Mesenchymal stem cell (in vitro differentiated cells and primary cell): Measurements from ENCODE around the gene MICU1.

Source experiments
- DNase-seq: peaks from one replicate; pipeline ENCODE4 v3.0.0-alpha.2; 2013
- H2AFZ ChIP-seq: one replicate; pipeline ENCODE4 v1.6.1; 2013; ENCODE audit warnings: low read depth, mild to moderate bottlenecking, control low read depth, inconsistent platforms, low read length, moderate library complexity
- H2AK5ac ChIP-seq: 2 replicates; pipeline ENCODE4 v1.6.1; 2013; ENCODE audit warnings: low read length, moderate library complexity, mild to moderate bottlenecking, inconsistent platforms; ENCODE audit not compliant: severe bottlenecking
- H2BK120ac ChIP-seq: one replicate; pipeline ENCODE4 v1.6.1; 2013; ENCODE audit warnings: low read depth, mild to moderate bottlenecking, inconsistent platforms, low read length, moderate library complexity
- H2BK12ac ChIP-seq, 2 experiments: one replicate each; pipeline ENCODE4 v1.6.1; 2013; ENCODE audit warnings: inconsistent platforms in 2 of 2, low read length in 2 of 2, mild to moderate bottlenecking in 2 of 2, moderate library complexity in 2 of 2, control low read depth in 1 of 2
- H2BK15ac ChIP-seq: one replicate; pipeline ENCODE4 v1.6.1; 2013; ENCODE audit warnings: mild to moderate bottlenecking, low read depth, inconsistent platforms; ENCODE audit not compliant: poor library complexity, severe bottlenecking
- H2BK5ac ChIP-seq: 2 replicates; pipeline ENCODE4 v1.6.1; 2013; ENCODE audit warnings: low read depth, mild to moderate bottlenecking, low read length, control low read depth, inconsistent platforms; ENCODE audit not compliant: poor library complexity, severe bottlenecking
- H3K14ac ChIP-seq, 2 experiments: one replicate each; pipeline ENCODE4 v1.6.1; 2013; ENCODE audit warnings: inconsistent platforms in 2 of 2, low read length in 2 of 2, control low read depth in 1 of 2, mild to moderate bottlenecking in 1 of 2, moderate library complexity in 1 of 2
- H3K18ac ChIP-seq, 2 experiments: one replicate each; pipeline ENCODE4 v1.6.1; 2013; ENCODE audit warnings: inconsistent platforms in 2 of 2, low read length in 2 of 2, control low read depth in 1 of 2, low read depth in 1 of 2, mild to moderate bottlenecking in 1 of 2
- H3K23ac ChIP-seq, 2 experiments: one replicate each; pipeline ENCODE4 v1.6.1; 2013; ENCODE audit warnings: inconsistent platforms in 2 of 2, low read length in 2 of 2, mild to moderate bottlenecking in 2 of 2, moderate library complexity in 2 of 2, control low read depth in 1 of 2
- H3K27ac ChIP-seq: 2 replicates; pipeline ENCODE4 v1.5.1; 2013; ENCODE audit warnings: mild to moderate bottlenecking, moderate library complexity, low read length, control low read depth, inconsistent platforms; ENCODE audit not compliant: poor library complexity, severe bottlenecking
- H3K27me3 ChIP-seq, 2 experiments: 2 replicates each; pipeline versions ENCODE4 v1.6.1 to v1.7.0; 2013; ENCODE audit warnings: low read length in 2 of 2, mild to moderate bottlenecking in 2 of 2, moderate library complexity in 2 of 2, control low read depth in 1 of 2, inconsistent platforms in 1 of 2; ENCODE audit not compliant: control insufficient read depth in 1 of 2, insufficient read depth in 1 of 2
- H3K36me3 ChIP-seq, 2 experiments: 2 replicates each; pipeline versions ENCODE4 v1.6.1 to v1.7.0; 2013; ENCODE audit warnings: low read length in 2 of 2, control low read depth in 1 of 2, inconsistent platforms in 1 of 2, low read depth in 1 of 2, mild to moderate bottlenecking in 1 of 2; ENCODE audit not compliant: insufficient read depth in 2 of 2, control insufficient read depth in 1 of 2
- H3K4ac ChIP-seq, 2 experiments: one replicate each; pipeline ENCODE4 v1.6.1; 2013; ENCODE audit warnings: inconsistent platforms in 2 of 2, low read length in 2 of 2, mild to moderate bottlenecking in 2 of 2, moderate library complexity in 2 of 2, control low read depth in 1 of 2, low read depth in 1 of 2
- H3K4me1 ChIP-seq: 2 replicates; pipeline ENCODE4 v1.6.1; 2013; ENCODE audit warnings: low read depth, low read length, control low read depth; ENCODE audit not compliant: control insufficient read depth, insufficient read depth
- H3K4me2 ChIP-seq: 2 replicates; pipeline ENCODE4 v1.6.1; 2013; ENCODE audit warnings: low read length, mild to moderate bottlenecking, inconsistent platforms; ENCODE audit not compliant: poor library complexity, severe bottlenecking
- H3K4me3 ChIP-seq, 2 experiments: 2 replicates each; pipeline versions ENCODE4 v1.5.1 to v1.7.0; 2013; ENCODE audit warnings: low read length in 2 of 2, mild to moderate bottlenecking in 2 of 2, control low read depth in 1 of 2, low read depth in 1 of 2; ENCODE audit not compliant: insufficient read depth in 1 of 2
- H3K79me1 ChIP-seq: replicated peaks from 2 replicates; pipeline ENCODE4 v1.6.1; 2013; ENCODE audit warnings: mild to moderate bottlenecking, control low read depth, low read length, inconsistent platforms; ENCODE audit not compliant: poor library complexity, severe bottlenecking
- H3K9ac ChIP-seq: 2 replicates; pipeline ENCODE4 v1.7.0; 2013; ENCODE audit warnings: mild to moderate bottlenecking, low read length, moderate library complexity
- H3K9me3 ChIP-seq: 2 replicates; pipeline ENCODE4 v1.7.0; 2013; ENCODE audit warnings: mild to moderate bottlenecking, low read length; ENCODE audit not compliant: control insufficient read depth
- H4K8ac ChIP-seq: one replicate; pipeline ENCODE4 v1.6.1; 2013; ENCODE audit warnings: inconsistent platforms, mild to moderate bottlenecking, low read length, moderate library complexity
- H4K91ac ChIP-seq: one replicate; pipeline ENCODE4 v1.6.1; 2013; ENCODE audit warnings: mild to moderate bottlenecking, low read length, inconsistent platforms
- WGBS: methylation state at CpG from one replicate; pipeline ENCODE4 v1.1.7; 2013; ENCODE audit warnings: mixed read lengths; 5-methylcytosine and 5-hydroxymethylcytosine counted together

The MICU1 gene

DNA sequence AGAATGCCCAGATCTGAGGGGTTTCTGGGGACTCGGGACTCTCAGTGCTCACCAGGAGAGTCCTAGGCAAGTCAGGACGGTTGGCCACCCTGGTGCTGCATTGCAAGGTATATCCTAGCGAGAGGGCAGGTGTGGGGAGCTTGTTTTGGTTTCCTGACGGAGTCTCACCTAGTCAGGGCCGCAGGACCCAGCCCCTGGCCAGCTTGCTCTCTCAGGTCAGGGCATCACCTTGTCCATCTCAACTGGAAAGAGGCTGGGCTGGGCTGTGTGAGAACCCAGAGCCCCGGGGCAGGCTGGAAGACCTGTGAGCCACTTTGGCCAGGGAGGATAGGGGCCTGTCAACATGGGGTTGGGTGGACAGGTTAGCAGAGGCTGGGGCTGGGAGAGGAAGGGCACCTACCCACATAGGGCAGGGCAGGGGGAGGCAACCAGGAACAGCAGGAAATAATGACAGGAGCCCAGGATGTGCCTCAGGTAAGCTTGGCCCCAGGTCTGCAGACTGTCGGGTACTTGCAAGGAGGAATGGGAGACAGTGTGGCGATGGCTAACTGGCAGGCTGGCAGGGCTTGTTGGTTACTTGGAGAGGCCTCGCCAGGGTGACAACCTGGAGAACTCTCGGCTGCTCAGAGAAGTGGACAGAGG, 302.6 kb downstream of the MICU1 start:
- Histone ChIP-seq H2BK15ac (peak overlapping the region; percentile 96), H4K8ac (peak overlapping the region; percentile 85), H3K4me2 (no peak overlapping the region), H2AK5ac (peak overlapping the region; percentile 65), H3K36me3 (no peaks in the 10 kb centered on the region), H3K9ac (no peak overlapping the region), H3K27ac (no peak overlapping the region), H3K4me3 (no peak overlapping the region), H3K23ac (peak overlapping the region in 1 of 2 experiments; percentile 25), H3K9me3 (no peaks in the 10 kb centered on the region), H4K91ac (peak overlapping the region; percentile 100), H2BK12ac (peak overlapping the region; percentile 100), H3K27me3 (no peaks in the 10 kb centered on the region), H3K14ac (peak overlapping the region in 1 of 2 experiments; percentile 86), H2AFZ (no peak overlapping the region), H3K4me1 (peaks cover 54% of the 10 kb centered on the region), H3K18ac (peak overlapping the region; percentile 92 to 94), H2BK5ac (no peak overlapping the region), H3K4ac (peak overlapping the region; percentile 79 to 97), H3K79me1 (no peaks in the 10 kb centered on the region), H2BK120ac (peak overlapping the region; percentile 100)
- DNase-seq, result no peak
- 96% methylated on average over 10 of the region's 10 CpGs for WGBS

GRCh38 chr10:72322280-72323058, 303.4 kb downstream of the MICU1 start:
- Histone ChIP-seq H3K4me2 (no peak overlapping the region), H4K91ac (peak overlapping the region; percentile 100), H4K8ac (peak overlapping the region; percentile 97), H3K9me3 (no peaks in the 10 kb centered on the region), H2AK5ac (peak overlapping the region; percentile 93), H3K79me1 (no peaks in the 10 kb centered on the region), H2BK120ac (peak overlapping the region; percentile 100), H3K36me3 (no peaks in the 10 kb centered on the region), H3K4me1 (peaks cover 48% of the 10 kb centered on the region), H2BK12ac (peak overlapping the region; percentile 100), H3K4ac (peak overlapping the region; percentile 97), H3K27me3 (no peaks in the 10 kb centered on the region), H3K27ac (no peak overlapping the region), H3K18ac (peak overlapping the region; percentile 92 to 94), H3K9ac (no peak overlapping the region), H3K23ac (no peak overlapping the region), H2BK5ac (no peak overlapping the region), H2AFZ (no peak overlapping the region), H3K14ac (peak overlapping the region in 1 of 2 experiments; percentile 86), H2BK15ac (peak overlapping the region; percentile 99), H3K4me3 (no peak overlapping the region)
- DNase-seq, result peak; percentile 68
- WGBS, result 85% methylated on average over 10 of the region's 16 CpGs

- no peaks in the 10 kb centered on the region for H3K36me3 ChIP-seq
- H2BK12ac ChIP-seq, result peak overlapping the region; percentile 100
- H2AFZ ChIP-seq, result no peak overlapping the region
- DNase-seq, result no peak
- H3K18ac ChIP-seq, result peak overlapping the region; percentile 92 to 94
- peak overlapping the region; percentile 93 for H2AK5ac ChIP-seq
- no peak overlapping the region for H3K27ac ChIP-seq
- peak overlapping the region; percentile 97 for H3K4ac ChIP-seq
- no peaks in the 10 kb centered on the region for H3K27me3 ChIP-seq
- peak overlapping the region; percentile 100 for H2BK120ac ChIP-seq
- H2BK5ac ChIP-seq, result no peak overlapping the region
- H3K4me2 ChIP-seq, result no peak overlapping the region
- H3K9me3 ChIP-seq, result no peaks in the 10 kb centered on the region
- H4K91ac ChIP-seq, result peak overlapping the region; percentile 100
- no peak overlapping the region for H3K4me3 ChIP-seq
- peak overlapping the region; percentile 97 for H4K8ac ChIP-seq
- peak overlapping the region; percentile 99 for H2BK15ac ChIP-seq
- 83% methylated on average over 3 of the region's 3 CpGs for WGBS
- peak overlapping the region in 1 of 2 experiments; percentile 16 for H3K23ac ChIP-seq
- H3K79me1 ChIP-seq, result no peaks in the 10 kb centered on the region
- H3K4me1 ChIP-seq, result peaks cover 51% of the 10 kb centered on the region
- no peak overlapping the region for H3K9ac ChIP-seq
- peak overlapping the region in 1 of 2 experiments; percentile 68 for H3K14ac ChIP-seq
These were observed 303.9 kb downstream of the MICU1 start for GRCh38 chr10:72322030-72322279.

DNA sequence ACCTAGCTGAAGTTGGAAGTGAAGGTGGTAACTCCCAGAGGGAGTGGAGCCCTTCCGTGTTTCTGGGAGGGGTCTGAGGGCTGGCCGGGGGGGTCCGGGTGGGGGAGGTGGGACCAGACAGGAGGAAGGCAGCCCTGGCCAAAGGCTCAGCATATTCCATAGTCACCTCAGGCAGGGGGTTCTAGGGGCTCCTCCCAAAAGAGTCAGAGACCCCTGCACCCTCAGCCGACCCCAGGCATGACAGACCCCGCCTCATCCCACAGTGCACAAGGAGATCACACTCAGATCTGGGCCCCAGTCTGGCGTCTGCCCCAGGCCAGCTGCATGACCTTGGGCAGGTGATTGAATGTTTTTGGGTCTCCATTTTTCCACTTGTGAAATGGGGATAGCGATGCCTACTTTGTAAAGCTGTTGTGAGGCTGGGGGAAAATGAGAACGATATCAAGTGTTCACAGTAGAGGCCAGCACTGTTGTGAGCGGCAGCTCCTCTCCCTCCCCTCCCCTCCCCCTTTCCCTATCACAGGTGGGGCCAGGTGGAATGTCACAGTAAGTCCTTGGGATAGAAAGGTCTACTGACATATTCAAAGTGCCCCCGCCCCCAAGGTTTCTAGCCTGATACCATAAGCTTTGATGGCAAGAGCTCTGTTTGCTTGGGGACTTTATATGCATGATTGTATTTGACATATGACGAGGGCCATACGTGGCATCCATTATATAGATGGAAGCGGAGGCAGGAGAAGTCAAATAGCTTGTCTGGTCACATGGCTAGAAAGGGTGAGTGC, 304.4 kb downstream of the MICU1 start:
- Histone ChIP-seq H3K4ac (peak overlapping the region; percentile 97), H3K36me3 (no peaks in the 10 kb centered on the region), H3K4me3 (no peak overlapping the region), H3K14ac (peak overlapping the region; percentile 15 to 76), H3K18ac (peak overlapping the region; percentile 92 to 94), H3K27me3 (no peaks in the 10 kb centered on the region), H2BK12ac (peak overlapping the region; percentile 100), H2BK15ac (peak overlapping the region; percentile 99), H2AFZ (no peak overlapping the region), H4K91ac (peak overlapping the region; percentile 100), H3K9me3 (no peaks in the 10 kb centered on the region), H3K79me1 (no peaks in the 10 kb centered on the region), H3K27ac (peak overlapping the region; percentile 87), H3K4me1 (peaks cover 52% of the 10 kb centered on the region), H2BK5ac (peak overlapping the region; percentile 36), H2BK120ac (peak overlapping the region; percentile 100), H4K8ac (peak overlapping the region; percentile 97), H2AK5ac (peak overlapping the region; percentile 93), H3K9ac (peak overlapping the region; percentile 88), H3K4me2 (no peak overlapping the region), H3K23ac (peak overlapping the region in 1 of 2 experiments; percentile 98)
- 71% methylated on average over 10 of the region's 13 CpGs for WGBS
- DNase-seq, result no peak
